H1 (cell line): Measurements from ENCODE around the gene STAC2. TPM values are rescaled to one million over a fixed set of nuclear protein-coding genes. Genes with fewer than 3 reads are reported as not detected.

Source experiments
- BRCA1 ChIP-seq: IDR thresholded peaks from 2 replicates; pipeline ENCODE4 v1.6.1; 2012; ENCODE audit warnings: low read depth, low read length, improper control_type of control experiment
- CREB1 ChIP-seq: IDR thresholded peaks from 2 replicates; pipeline ENCODE4 v1.6.1; 2012; ENCODE audit warnings: inconsistent platforms
- HDAC6 ChIP-seq: IDR thresholded peaks from one replicate; pipeline ENCODE4 v1.7.1; 2012; ENCODE audit warnings: low read depth, mild to moderate bottlenecking, inconsistent platforms, low read length, moderate library complexity
- KDM5A ChIP-seq: fragments of 200-600 bp; IDR thresholded peaks from 2 replicates; pipeline ENCODE4 v1.7.1; 2012; ENCODE audit warnings: mild to moderate bottlenecking, low read length, inconsistent platforms, mixed read lengths
- RBBP5 ChIP-seq: IDR thresholded peaks from 2 replicates; pipeline ENCODE4 v1.7.1; 2012; ENCODE audit warnings: low read depth, mild to moderate bottlenecking, inconsistent platforms, low read length, moderate library complexity, borderline replicate concordance
- RXRA ChIP-seq: IDR thresholded peaks from 2 replicates; pipeline ENCODE4 v1.6.1; 2011; ENCODE audit warnings: low read depth, mild to moderate bottlenecking, low read length, moderate library complexity; ENCODE audit not compliant: insufficient read depth
- SAP30 ChIP-seq: fragments of 300-600 bp; sonication (generic); IDR thresholded peaks from 2 replicates; pipeline ENCODE4 v1.7.1; 2012; ENCODE audit warnings: low read length, moderate library complexity, mild to moderate bottlenecking, inconsistent platforms; ENCODE audit not compliant: insufficient read depth, insufficient replicate concordance
- SIN3A ChIP-seq, 2 experiments: IDR thresholded peaks in 1 of 2; conservative IDR thresholded peaks in 1 of 2; 2 replicates each; pipeline ENCODE4 v1.6.1; 2011 to 2012; ENCODE audit warnings: low read length in 2 of 2, improper control_type of control experiment in 1 of 2, low read depth in 1 of 2, mild to moderate bottlenecking in 1 of 2
- SUZ12 ChIP-seq: fragments of 200-600 bp; sonication (generic); IDR thresholded peaks from 2 replicates; pipeline ENCODE4 v1.6.1; 2012; ENCODE audit warnings: mild to moderate bottlenecking, inconsistent platforms, low read length, moderate library complexity, mixed read lengths
- TAF7 ChIP-seq: optimal IDR thresholded peaks from 2 replicates; pipeline ENCODE3; 2011; ENCODE audit warnings: low read depth, mild to moderate bottlenecking, inconsistent platforms, low read length, moderate library complexity, borderline replicate concordance
- TCF12 ChIP-seq: IDR thresholded peaks from 2 replicates; pipeline ENCODE4 v1.6.1; 2011; ENCODE audit warnings: low read depth, mild to moderate bottlenecking, low read length
- polyA plus RNA-seq, 7 experiments: library from polyadenylated mRNA; depleted of rRNA in 3 of 7; stranded (reverse) in 5 of 7; unstranded in 2 of 7; fragments of >200 nt in 5 of 7; fragments of 200-250 nt in 2 of 7; gene quantifications; 1 replicate in 5 of 7; 2 replicates in 1 of 7; 4 replicates in 1 of 7; pipeline versions ENCODE4 v1.2.1 to v1.2.3, GENCODE V29; 2011 to 2013; ENCODE audit warnings: missing spikeins in 2 of 7, mixed read lengths in 2 of 7
- total RNA-seq: library from RNA; stranded (reverse); fragmentation: NEBNext Ultra II Directional; extraction: Animal tissue kit (Norgen Biotek cat#: 25700); gene quantifications from 2 replicates; pipeline ENCODE4 v1.2.1, GENCODE V29; 2021
- TF ChIP-seq, protein P1 (sequence below), 3 experiments: IDR thresholded peaks; 1 replicate in 2 of 3; 2 replicates in 1 of 3; pipeline versions ENCODE4 v1.5.1 to v1.6.1; 2011; ENCODE audit warnings: low read length in 3 of 3, mild to moderate bottlenecking in 3 of 3, inconsistent platforms in 2 of 3, low read depth in 1 of 3, moderate library complexity in 1 of 3; ENCODE audit not compliant: insufficient read depth in 1 of 3; ENCODE audit errors: control extremely low read depth in 1 of 3
- TF ChIP-seq, protein P2 (sequence below): IDR thresholded peaks from 2 replicates; pipeline ENCODE4 v1.6.1; 2011; ENCODE audit warnings: low read length, improper control_type of control experiment
- TF ChIP-seq, protein P3 (sequence below): IDR thresholded peaks from 2 replicates; pipeline ENCODE4 v1.6.1; 2012; ENCODE audit warnings: inconsistent platforms

The STAC2 gene
- total and polyA plus RNA-seq, 2 of the 8 experiments (the other 6 are each of a cell fraction or from before 2014, with no cell fraction given), result 1.5 to 6.0 TPM

DNA sequence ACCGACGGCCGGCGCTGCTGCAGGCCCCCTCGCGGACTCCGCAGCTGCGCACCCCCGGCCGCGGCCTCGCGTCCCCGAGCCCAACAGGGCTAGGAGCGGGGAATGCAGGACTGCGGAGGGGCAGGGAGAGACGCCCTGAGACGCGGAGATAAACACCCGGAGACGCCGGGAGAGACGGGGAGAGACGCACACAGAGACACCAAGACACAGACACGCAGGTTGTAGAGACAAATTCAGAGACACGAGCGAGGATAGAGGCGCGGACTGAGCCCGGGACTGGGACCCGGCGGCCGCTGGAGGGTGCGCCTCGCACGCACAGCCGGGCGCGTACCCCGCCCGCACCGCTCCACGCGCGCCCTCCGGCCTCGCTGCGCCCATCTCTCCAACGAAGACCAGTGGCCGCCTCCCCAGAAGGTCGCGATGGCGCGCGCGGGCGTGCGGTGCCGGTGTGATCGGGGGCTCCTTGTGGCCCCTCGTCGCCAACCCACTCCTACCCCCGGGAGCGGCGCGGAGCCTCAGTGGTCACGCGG, 902 bp downstream of the STAC2 start (continued):
- no peak for TF ChIP-seq RBBP5
- no peak for TF ChIP-seq RXRA
- TF ChIP-seq, protein P1, sequence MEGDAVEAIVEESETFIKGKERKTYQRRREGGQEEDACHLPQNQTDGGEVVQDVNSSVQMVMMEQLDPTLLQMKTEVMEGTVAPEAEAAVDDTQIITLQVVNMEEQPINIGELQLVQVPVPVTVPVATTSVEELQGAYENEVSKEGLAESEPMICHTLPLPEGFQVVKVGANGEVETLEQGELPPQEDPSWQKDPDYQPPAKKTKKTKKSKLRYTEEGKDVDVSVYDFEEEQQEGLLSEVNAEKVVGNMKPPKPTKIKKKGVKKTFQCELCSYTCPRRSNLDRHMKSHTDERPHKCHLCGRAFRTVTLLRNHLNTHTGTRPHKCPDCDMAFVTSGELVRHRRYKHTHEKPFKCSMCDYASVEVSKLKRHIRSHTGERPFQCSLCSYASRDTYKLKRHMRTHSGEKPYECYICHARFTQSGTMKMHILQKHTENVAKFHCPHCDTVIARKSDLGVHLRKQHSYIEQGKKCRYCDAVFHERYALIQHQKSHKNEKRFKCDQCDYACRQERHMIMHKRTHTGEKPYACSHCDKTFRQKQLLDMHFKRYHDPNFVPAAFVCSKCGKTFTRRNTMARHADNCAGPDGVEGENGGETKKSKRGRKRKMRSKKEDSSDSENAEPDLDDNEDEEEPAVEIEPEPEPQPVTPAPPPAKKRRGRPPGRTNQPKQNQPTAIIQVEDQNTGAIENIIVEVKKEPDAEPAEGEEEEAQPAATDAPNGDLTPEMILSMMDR (IDR thresholded peaks at IDR 0.05; ENCODE audit: control extremely low read depth in 1 of 3, insufficient read depth in 1 of 3, low read depth in 1 of 3, low read length in 3 of 3), result no peak
- no peak for TF ChIP-seq BRCA1
- TF ChIP-seq TAF7, result no peak
- TF ChIP-seq SIN3A (conservative IDR thresholded peaks at IDR 0.05 in 1 of 2, IDR thresholded peaks at IDR 0.05 in 1 of 2; ENCODE audit: low read depth in 1 of 2, low read length in 2 of 2), result no peak
- TF ChIP-seq, protein P2, sequence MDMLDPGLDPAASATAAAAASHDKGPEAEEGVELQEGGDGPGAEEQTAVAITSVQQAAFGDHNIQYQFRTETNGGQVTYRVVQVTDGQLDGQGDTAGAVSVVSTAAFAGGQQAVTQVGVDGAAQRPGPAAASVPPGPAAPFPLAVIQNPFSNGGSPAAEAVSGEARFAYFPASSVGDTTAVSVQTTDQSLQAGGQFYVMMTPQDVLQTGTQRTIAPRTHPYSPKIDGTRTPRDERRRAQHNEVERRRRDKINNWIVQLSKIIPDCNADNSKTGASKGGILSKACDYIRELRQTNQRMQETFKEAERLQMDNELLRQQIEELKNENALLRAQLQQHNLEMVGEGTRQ, result no peak
- TF ChIP-seq SAP30, result no peak
- no peak for TF ChIP-seq TCF12
- no peak for TF ChIP-seq HDAC6
- TF ChIP-seq, protein P3, sequence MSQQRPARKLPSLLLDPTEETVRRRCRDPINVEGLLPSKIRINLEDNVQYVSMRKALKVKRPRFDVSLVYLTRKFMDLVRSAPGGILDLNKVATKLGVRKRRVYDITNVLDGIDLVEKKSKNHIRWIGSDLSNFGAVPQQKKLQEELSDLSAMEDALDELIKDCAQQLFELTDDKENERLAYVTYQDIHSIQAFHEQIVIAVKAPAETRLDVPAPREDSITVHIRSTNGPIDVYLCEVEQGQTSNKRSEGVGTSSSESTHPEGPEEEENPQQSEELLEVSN, result no peak
- TF ChIP-seq KDM5A, result no peak
- no peak for TF ChIP-seq CREB1
- peak; percentile 94 for TF ChIP-seq SUZ12
